ENCODE data around the gene MRPL37. TPM values are rescaled to one million over a fixed set of nuclear protein-coding genes. Genes with fewer than 3 reads are reported as not detected.

The MRPL37 gene
- total RNA-seq (2021; ENCODE audit: unreplicated experiment) (138 TPM), Bru-seq, nascent RNA (percentile 77 among the genes with signal in this experiment), BruChase-seq, experiment 1, labeled RNA remaining after a 2-hour chase (percentile 78 among the genes with signal in this experiment), BruChase-seq, experiment 2, labeled RNA remaining after a 6-hour chase (percentile 84 among the genes with signal in this experiment)
- 106 TPM for polyA plus RNA-seq (2012; ENCODE audit: insufficient read length)
- long read RNA-seq, transcript MRPL37-202 (7 exons, 1,483 nt) = major isoform, 100 of 195 reads
- long read RNA-seq, partial matches to known transcripts = 89 of 195 reads
- long read RNA-seq, other reads (novel, unspliced or antisense) = 6 of 195 reads

DNA sequence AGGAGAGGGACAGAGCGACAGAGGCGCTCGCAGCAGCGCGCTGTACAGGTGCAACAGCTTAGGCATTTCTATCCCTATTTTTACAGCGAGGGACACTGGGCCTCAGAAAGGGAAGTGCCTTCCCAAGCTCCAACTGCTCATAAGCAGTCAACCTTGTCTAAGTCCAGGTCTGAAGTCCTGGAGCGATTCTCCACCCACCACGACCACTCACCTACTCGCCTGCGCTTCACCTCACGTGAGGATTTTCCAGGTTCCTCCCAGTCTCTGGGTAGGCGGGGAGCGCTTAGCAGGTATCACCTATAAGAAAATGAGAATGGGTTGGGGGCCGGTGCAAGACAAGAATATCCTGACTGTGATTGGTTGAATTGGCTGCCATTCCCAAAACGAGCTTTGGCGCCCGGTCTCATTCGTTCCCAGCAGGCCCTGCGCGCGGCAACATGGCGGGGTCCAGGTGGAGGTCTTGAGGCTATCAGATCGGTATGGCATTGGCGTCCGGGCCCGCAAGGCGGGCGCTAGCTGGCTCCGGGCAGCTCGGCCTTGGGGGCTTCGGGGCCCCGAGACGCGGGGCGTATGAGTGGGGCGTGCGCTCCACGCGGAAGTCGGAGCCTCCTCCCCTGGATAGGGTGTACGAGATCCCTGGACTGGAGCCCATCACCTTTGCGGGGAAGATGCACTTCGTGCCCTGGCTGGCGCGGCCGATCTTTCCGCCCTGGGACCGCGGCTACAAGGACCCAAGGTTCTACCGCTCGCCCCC lies at the start of gene MRPL37, which contains the start of gene CYB5RL:
TSS of gene MRPL37 (plus strand) at position 403 of the 754 bp plus-strand sequence. CDS start at position 480, 77 bp downstream.
TSS of gene CYB5RL (minus strand) at position 266 of the 754 bp plus-strand sequence. CDS start 4,414 bp downstream, outside the sequence.
- peak within 1 kb of the TSS; percentile 91 to 93 for H3K4me3 ChIP-seq (ENCODE audit: low read depth in 2 of 2, low read length in 2 of 2)
- DNase-seq (ENCODE audit: low read depth, low spot score) (peak; percentile 94), ATAC-seq (peak; percentile 99)
- H3K4me1 ChIP-seq (ENCODE audit: control insufficient read depth, insufficient read depth, low read length) = peaks cover 9% of the 10 kb centered on the region
- no peaks in the 10 kb centered on the region for H3K9me3 ChIP-seq (ENCODE audit: control insufficient read depth, insufficient read depth, low read depth, low read length)
- H3K36me3 ChIP-seq (ENCODE audit: control insufficient read depth, insufficient read depth, low read length) = no peaks in the 10 kb centered on the region; the same call in 1 of the 2 replicates
- POLR2A ChIA-PET = no interaction called here
- BruUV-seq (replicated peaks) = no TSS peak
- intact Hi-C loops (cut with micrococcal nuclease; ENCODE audit: unreplicated experiment) (no loop called here), in situ Hi-C loops (cut with HindIII; ENCODE audit: low pct_unique_long_range_greater_than_20kb, low sequenced_read_pairs) (no loop called here)
- no peaks in the 10 kb centered on the region for H3K27me3 ChIP-seq (ENCODE audit: control insufficient read depth, insufficient read depth, low read length)
- CTCF ChIA-PET = no interaction called here
- TF ChIP-seq TCF7L2 (IDR thresholded peaks at IDR 0.05; ENCODE audit: low read depth, low read length) = no peak
- TF ChIP-seq POLR2AphosphoS5 (IDR thresholded peaks at IDR 0.05; ENCODE audit: low read depth, low read length) = peak; percentile 80
- TF ChIP-seq, protein P1, sequence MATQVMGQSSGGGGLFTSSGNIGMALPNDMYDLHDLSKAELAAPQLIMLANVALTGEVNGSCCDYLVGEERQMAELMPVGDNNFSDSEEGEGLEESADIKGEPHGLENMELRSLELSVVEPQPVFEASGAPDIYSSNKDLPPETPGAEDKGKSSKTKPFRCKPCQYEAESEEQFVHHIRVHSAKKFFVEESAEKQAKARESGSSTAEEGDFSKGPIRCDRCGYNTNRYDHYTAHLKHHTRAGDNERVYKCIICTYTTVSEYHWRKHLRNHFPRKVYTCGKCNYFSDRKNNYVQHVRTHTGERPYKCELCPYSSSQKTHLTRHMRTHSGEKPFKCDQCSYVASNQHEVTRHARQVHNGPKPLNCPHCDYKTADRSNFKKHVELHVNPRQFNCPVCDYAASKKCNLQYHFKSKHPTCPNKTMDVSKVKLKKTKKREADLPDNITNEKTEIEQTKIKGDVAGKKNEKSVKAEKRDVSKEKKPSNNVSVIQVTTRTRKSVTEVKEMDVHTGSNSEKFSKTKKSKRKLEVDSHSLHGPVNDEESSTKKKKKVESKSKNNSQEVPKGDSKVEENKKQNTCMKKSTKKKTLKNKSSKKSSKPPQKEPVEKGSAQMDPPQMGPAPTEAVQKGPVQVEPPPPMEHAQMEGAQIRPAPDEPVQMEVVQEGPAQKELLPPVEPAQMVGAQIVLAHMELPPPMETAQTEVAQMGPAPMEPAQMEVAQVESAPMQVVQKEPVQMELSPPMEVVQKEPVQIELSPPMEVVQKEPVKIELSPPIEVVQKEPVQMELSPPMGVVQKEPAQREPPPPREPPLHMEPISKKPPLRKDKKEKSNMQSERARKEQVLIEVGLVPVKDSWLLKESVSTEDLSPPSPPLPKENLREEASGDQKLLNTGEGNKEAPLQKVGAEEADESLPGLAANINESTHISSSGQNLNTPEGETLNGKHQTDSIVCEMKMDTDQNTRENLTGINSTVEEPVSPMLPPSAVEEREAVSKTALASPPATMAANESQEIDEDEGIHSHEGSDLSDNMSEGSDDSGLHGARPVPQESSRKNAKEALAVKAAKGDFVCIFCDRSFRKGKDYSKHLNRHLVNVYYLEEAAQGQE (IDR thresholded peaks at IDR 0.05; ENCODE audit: insufficient read depth in 1 of 2, low read depth in 2 of 2, low read length in 1 of 2) = 0 out of 4 replicates have a peak, but pooled peaks of 1 of the 2 experiments have one; percentile 12
- TF ChIP-seq, protein P2, sequence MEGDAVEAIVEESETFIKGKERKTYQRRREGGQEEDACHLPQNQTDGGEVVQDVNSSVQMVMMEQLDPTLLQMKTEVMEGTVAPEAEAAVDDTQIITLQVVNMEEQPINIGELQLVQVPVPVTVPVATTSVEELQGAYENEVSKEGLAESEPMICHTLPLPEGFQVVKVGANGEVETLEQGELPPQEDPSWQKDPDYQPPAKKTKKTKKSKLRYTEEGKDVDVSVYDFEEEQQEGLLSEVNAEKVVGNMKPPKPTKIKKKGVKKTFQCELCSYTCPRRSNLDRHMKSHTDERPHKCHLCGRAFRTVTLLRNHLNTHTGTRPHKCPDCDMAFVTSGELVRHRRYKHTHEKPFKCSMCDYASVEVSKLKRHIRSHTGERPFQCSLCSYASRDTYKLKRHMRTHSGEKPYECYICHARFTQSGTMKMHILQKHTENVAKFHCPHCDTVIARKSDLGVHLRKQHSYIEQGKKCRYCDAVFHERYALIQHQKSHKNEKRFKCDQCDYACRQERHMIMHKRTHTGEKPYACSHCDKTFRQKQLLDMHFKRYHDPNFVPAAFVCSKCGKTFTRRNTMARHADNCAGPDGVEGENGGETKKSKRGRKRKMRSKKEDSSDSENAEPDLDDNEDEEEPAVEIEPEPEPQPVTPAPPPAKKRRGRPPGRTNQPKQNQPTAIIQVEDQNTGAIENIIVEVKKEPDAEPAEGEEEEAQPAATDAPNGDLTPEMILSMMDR (IDR thresholded peaks at IDR 0.05) = no peak
- peak within 1 kb of the TSS; percentile 95 for H3K27ac ChIP-seq (ENCODE audit: low read length)

DNA sequence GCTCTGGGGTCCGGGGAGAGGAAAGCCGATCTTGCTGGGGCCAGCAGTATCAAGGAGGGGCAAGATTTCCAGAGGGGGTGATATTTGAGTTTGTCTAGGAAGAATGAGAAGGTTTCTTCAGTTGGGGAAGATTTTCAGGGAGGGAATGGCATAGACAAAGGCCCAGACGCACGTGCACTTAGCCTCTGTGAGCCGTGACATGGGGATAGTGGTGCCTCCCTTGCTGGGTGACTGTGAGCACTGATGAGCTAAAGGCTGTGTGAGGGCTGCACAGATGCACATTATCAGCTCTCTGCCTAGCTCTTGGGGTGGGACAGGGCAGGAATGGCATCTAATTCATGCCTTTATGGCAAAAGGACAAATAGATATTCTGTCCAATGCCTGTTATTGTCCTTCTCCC lies 49.0 kb upstream of the MRPL37 start:
- H3K4me3 ChIP-seq (ENCODE audit: low read depth in 2 of 2, low read length in 2 of 2) = no peak overlapping the region
- intact Hi-C loops (cut with micrococcal nuclease; ENCODE audit: unreplicated experiment) = no loop called here
- no peak for DNase-seq (ENCODE audit: low read depth, low spot score)
- CTCF ChIA-PET = no interaction called here
- H3K27me3 ChIP-seq (ENCODE audit: control insufficient read depth, insufficient read depth, low read length) = no peaks in the 10 kb centered on the region
- TF ChIP-seq TCF7L2 (IDR thresholded peaks at IDR 0.05; ENCODE audit: low read depth, low read length) (no peak), POLR2AphosphoS5 (IDR thresholded peaks at IDR 0.05; ENCODE audit: low read depth, low read length) (no peak), SIN3A (IDR thresholded peaks at IDR 0.05; ENCODE audit: borderline replicate concordance, insufficient read depth, low read depth, low read length) (no peak)
- TF ChIP-seq, protein P1 (IDR thresholded peaks at IDR 0.05; ENCODE audit: insufficient read depth in 1 of 2, low read depth in 2 of 2, low read length in 1 of 2) = no peak
- TF ChIP-seq, protein P2 (IDR thresholded peaks at IDR 0.05) = no peak
- no peak for ATAC-seq
- H3K36me3 ChIP-seq (ENCODE audit: control insufficient read depth, insufficient read depth, low read length) = no peaks in the 10 kb centered on the region
- H3K27ac ChIP-seq (ENCODE audit: low read length) = no peak overlapping the region
- in situ Hi-C loops (cut with HindIII; ENCODE audit: low pct_unique_long_range_greater_than_20kb, low sequenced_read_pairs) = no loop called here
- no TSS peak for BruUV-seq (replicated peaks)
- no peaks in the 10 kb centered on the region for H3K4me1 ChIP-seq (ENCODE audit: control insufficient read depth, insufficient read depth, low read length)
- POLR2A ChIA-PET = no interaction called here
- H3K9me3 ChIP-seq (ENCODE audit: control insufficient read depth, insufficient read depth, low read depth, low read length) = no peaks in the 10 kb centered on the region

Data from Panc1 (cell line).